ENCODE measurements around the gene AMBRA1. TPM values are rescaled to one million over a fixed set of nuclear protein-coding genes. Genes with fewer than 3 reads are reported as not detected.

AMBRA1 gene
- total and polyA plus RNA-seq, 8 donors = 6.8 to 18.7 (median 11.1) TPM

- no peak overlapping the region for H3K4me3 ChIP-seq
- H3K27ac ChIP-seq = peak overlapping the region in 2 of 4 donors; percentile 78 to 86
- ATAC-seq (no peak), DNase-seq (no peak), FAIRE-seq (no peak)
- no peaks in the 10 kb centered on the region for H3K36me3 ChIP-seq
- peaks cover 29 to 34% (median 32%) of the 10 kb centered on the region in 3 donors for H3K4me1 ChIP-seq
- no peaks in the 10 kb centered on the region for H3K9me3 ChIP-seq
- 62 to 69% methylated on average over 2 of the region's 2 CpGs for WGBS, 2 donors
- TF ChIP-seq CTCF (IDR thresholded peaks at IDR 0.05) = no peak
- intact Hi-C loops (cut with DNase I) = no loop called here
- no peaks in the 10 kb centered on the region for H3K27me3 ChIP-seq
Observed at GRCh38 chr11:46555267-46556054, 38.4 kb downstream of the AMBRA1 start.

GRCh38 chr11:46554213-46555147 is 39.3 kb downstream of the AMBRA1 start:
- FAIRE-seq (peak; percentile 63), ATAC-seq (peak; percentile 87 to 93 (median 90)), DNase-seq (no peak)
- H3K4me3 ChIP-seq = no peak overlapping the region
- no peaks in the 10 kb centered on the region for H3K27me3 ChIP-seq
- H3K4me1 ChIP-seq = peaks cover 25 to 29% (median 26%) of the 10 kb centered on the region in 3 donors
- TF ChIP-seq CTCF (IDR thresholded peaks at IDR 0.05) = no peak
- peak overlapping the region in 3 of 4 donors; percentile 18 to 86 (median 78) for H3K27ac ChIP-seq
- intact Hi-C loops (cut with DNase I) = no loop called here
- H3K9me3 ChIP-seq = no peaks in the 10 kb centered on the region
- H3K36me3 ChIP-seq = no peaks in the 10 kb centered on the region
- WGBS, 2 donors = 31 to 32% methylated on average over 5 of the region's 5 CpGs

GRCh38 chr11:46553814-46554212 is 40.0 kb downstream of the AMBRA1 start:
- Histone ChIP-seq H3K36me3 (no peaks in the 10 kb centered on the region), H3K4me3 (no peak overlapping the region), H3K27me3 (no peaks in the 10 kb centered on the region), H3K9me3 (no peaks in the 10 kb centered on the region), H3K4me1 (peaks cover 22 to 29% (median 25%) of the 10 kb centered on the region in 3 donors), H3K27ac (peak overlapping the region in 3 of 4 donors; percentile 35 to 86 (median 78))
- intact Hi-C loops (cut with DNase I) = no loop called here
- ATAC-seq (peak; percentile 51 to 69 (median 58)), DNase-seq (no peak), FAIRE-seq (no peak)
- 0 to 2% methylated on average over 1 of the region's 1 CpG for WGBS, 2 donors
- TF ChIP-seq CTCF (IDR thresholded peaks at IDR 0.05) = no peak

- TF ChIP-seq CTCF (IDR thresholded peaks at IDR 0.05) = no peak
- WGBS, 2 donors = 97 to 98% methylated on average over 7 of the region's 7 CpGs
- DNase-seq (no peak), FAIRE-seq (no peak), ATAC-seq (no peak)
- intact Hi-C loops (cut with DNase I) = no loop called here
- Histone ChIP-seq H3K9me3 (no peaks in the 10 kb centered on the region), H3K27me3 (no peaks in the 10 kb centered on the region), H3K4me1 (peaks cover 22 to 32% (median 25%) of the 10 kb centered on the region in 3 donors), H3K36me3 (peaks cover 0 to under 1% (median 0%) of the 10 kb centered on the region in 3 donors), H3K27ac (no peak overlapping the region), H3K4me3 (no peak overlapping the region)
Observed at GRCh38 chr11:46551261-46551660, 42.6 kb downstream of the AMBRA1 start.

Data from pancreas (tissue), 10 donors.